CD4-positive, alpha-beta T cell (primary cell): ENCODE results near the gene FXYD6. TPM values are rescaled to one million over a fixed set of nuclear protein-coding genes. Genes with fewer than 3 reads are reported as not detected.

ENCODE experiments used
- ATAC-seq: fragments of 200-7000 bp; cut with Tn5 transposase; one replicate; pipeline ENCODE4 v1.10.0; 2022; ENCODE audit warnings: mild to moderate bottlenecking; ENCODE audit not compliant: poor library complexity
- CTCF ChIA-PET: fragments of 350-600 bp; sonication (Branson Sonifier 250); formaldehyde crosslinking; loops from one replicate; lab custom pipeline; 2021; ENCODE audit warnings: antibody characterized with exemption, inconsistent platforms; lab: Charles Lee
- POLR2A ChIA-PET: fragments of 350-600 bp; sonication (Branson Sonifier 250); formaldehyde crosslinking; loops from one replicate; lab custom pipeline; 2021; ENCODE audit warnings: antibody characterized with exemption, inconsistent platforms; lab: Charles Lee
- DNase-seq, 14 experiments: peaks; one replicate each; pipeline ENCODE4 v3.0.0-alpha.2; 2013 to 2020; ENCODE audit warnings: mixed read lengths in 2 of 14
- H3K27ac ChIP-seq, 2 donors: one replicate each; pipeline versions ENCODE4 v1.5.1 to v1.7.0; 2013; ENCODE audit warnings: low read length in 2 of 2, low read depth in 1 of 2, mild to moderate bottlenecking in 1 of 2
- H3K27me3 ChIP-seq, 2 experiments: 1 replicate in 1 of 2; 2 replicates in 1 of 2; pipeline versions ENCODE4 v1.6.1 to v1.7.0; 2013; ENCODE audit warnings: low read length in 2 of 2, control low read depth in 1 of 2, mild to moderate bottlenecking in 1 of 2, moderate library complexity in 1 of 2; ENCODE audit not compliant: insufficient read depth in 2 of 2, control insufficient read depth in 1 of 2
- H3K36me3 ChIP-seq: one replicate; pipeline ENCODE4 v1.6.1; 2013; ENCODE audit warnings: low read length, control low read depth; ENCODE audit not compliant: insufficient read depth
- H3K4me1 ChIP-seq: one replicate; pipeline ENCODE4 v1.6.1; 2013; ENCODE audit warnings: low read length, control low read depth; ENCODE audit not compliant: insufficient read depth
- H3K4me3 ChIP-seq: one replicate; pipeline ENCODE4 v1.5.1; 2013; ENCODE audit warnings: mild to moderate bottlenecking, low read length, moderate library complexity
- H3K9me3 ChIP-seq, 2 experiments: 1 replicate in 1 of 2; 2 replicates in 1 of 2; pipeline versions ENCODE4 v1.6.1 to v1.7.0; 2013; ENCODE audit warnings: low read length in 2 of 2, mild to moderate bottlenecking in 2 of 2, control low read depth in 1 of 2, moderate library complexity in 1 of 2; ENCODE audit not compliant: control insufficient read depth in 1 of 2, insufficient read depth in 1 of 2
- H3K27ac Mint-ChIP-seq: one replicate; pipeline ENCODE4 v1.8.0; 2020; ENCODE audit warnings: mixed read lengths
- H3K27me3 Mint-ChIP-seq: one replicate; pipeline ENCODE4 v1.8.0; 2021; ENCODE audit warnings: mixed read lengths
- H3K36me3 Mint-ChIP-seq: one replicate; pipeline ENCODE4 v1.8.0; 2021; ENCODE audit warnings: low read depth, mixed read lengths
- H3K4me1 Mint-ChIP-seq: one replicate; pipeline ENCODE4 v1.8.0; 2021; ENCODE audit warnings: low read depth, mixed read lengths
- H3K4me3 Mint-ChIP-seq: one replicate; pipeline ENCODE4 v1.8.0; 2020; ENCODE audit warnings: mild to moderate bottlenecking, mixed read lengths
- H3K9me3 Mint-ChIP-seq: one replicate; pipeline ENCODE4 v1.8.0; 2020; ENCODE audit warnings: mixed read lengths
- CTCF ChIP-seq: fragments of 200-600 bp; IDR thresholded peaks from one replicate; pipeline ENCODE4 v1.8.0; 2022; ENCODE audit warnings: antibody characterized with exemption, mild to moderate bottlenecking
- intact Hi-C, 2 experiments: fragments of 100-400 bp; cut with DNase I in 1 of 2; cut with micrococcal nuclease in 1 of 2; formaldehyde crosslinking; loops; one replicate each; pipeline versions ENCODE4 v1.15.1 to v1.9.0; 2023 to 2025; cut with DNase I, micrococcal nuclease
- total RNA-seq, 174 experiments: library from RNA in 2 of 174; stranded (reverse) in 2 of 174; gene quantifications; one replicate each; pipeline ENCODE4 v1.2.3 and lab custom pipeline; 2021 to 2026

Gene FXYD6
- total RNA-seq, 2 experiments from 2014 or later: not detected

DNA sequence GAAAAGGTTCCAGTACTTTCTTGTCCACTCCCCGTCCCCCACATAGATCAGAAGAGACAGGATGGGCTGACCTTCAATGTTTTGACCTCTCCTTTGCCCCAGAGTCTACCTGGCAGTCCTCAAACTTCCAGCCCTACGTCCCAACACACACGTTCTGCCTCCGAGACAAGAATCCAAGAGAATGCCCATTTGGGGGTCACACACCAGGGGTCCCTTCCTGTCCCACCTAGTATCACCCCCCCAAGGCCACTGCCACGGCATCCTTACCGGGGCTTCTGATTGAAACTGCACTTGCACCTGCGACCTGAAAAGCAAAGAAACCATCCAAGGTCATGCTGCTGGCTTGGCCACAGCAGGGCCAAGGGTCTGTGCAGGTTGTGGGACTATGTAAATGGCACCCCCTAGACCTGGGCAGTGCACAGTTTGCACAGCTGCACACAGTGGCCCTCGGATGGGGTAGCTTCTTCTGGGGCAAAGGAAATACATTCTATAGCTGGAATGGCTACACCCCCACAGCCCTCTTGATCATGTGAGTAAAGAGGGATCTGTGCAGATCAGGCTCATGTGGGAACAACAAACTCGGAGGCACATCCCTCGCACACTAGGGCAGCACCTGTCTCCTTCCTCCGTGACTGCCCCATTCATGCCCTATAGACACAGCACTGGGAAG is 35.4 kb downstream of the FXYD6 start:
- H3K4me3 Mint-ChIP-seq: no peak overlapping the region
- Histone ChIP-seq H3K27ac (no peak overlapping the region), H3K36me3 (no peaks in the 10 kb centered on the region), H3K9me3 (no peaks in the 10 kb centered on the region), H3K4me1 (peaks cover 18% of the 10 kb centered on the region), H3K4me3 (no peak overlapping the region), H3K27me3 (no peaks in the 10 kb centered on the region)
- ChIA-PET CTCF (interaction anchor here (3.6 kb wide), 1 partner anchor 106 kb away, joined by 26 read pairs; no protein-coding TSS in a partner anchor), POLR2A (no interaction called here)
- intact Hi-C loops: loop anchor here in 1 of 2 experiments (10.0 kb wide), 1 partner anchor 334 kb away; the partner anchor contains the start of gene SCN2B
- no peak for TF ChIP-seq CTCF
- DNase-seq (peak in 1 of 14 experiments; percentile 12), ATAC-seq (no peak)
- H3K4me1 Mint-ChIP-seq: no peaks in the 10 kb centered on the region
- H3K27ac Mint-ChIP-seq: no peak overlapping the region
- H3K9me3 Mint-ChIP-seq: no peaks in the 10 kb centered on the region
- no peaks in the 10 kb centered on the region for H3K36me3 Mint-ChIP-seq
- H3K27me3 Mint-ChIP-seq: no peaks in the 10 kb centered on the region

- peak in 2 of 14 experiments; percentile 7 to 22 for DNase-seq
- Mint-ChIP-seq H3K4me1 (no peaks in the 10 kb centered on the region), H3K27me3 (no peaks in the 10 kb centered on the region), H3K36me3 (no peaks in the 10 kb centered on the region), H3K4me3 (no peak overlapping the region), H3K27ac (no peak overlapping the region), H3K9me3 (no peaks in the 10 kb centered on the region)
- no peak for ATAC-seq
- no peak for TF ChIP-seq CTCF
- POLR2A ChIA-PET: interaction anchor here (0.8 kb wide), 1 partner anchor 213 kb away, joined by 3 read pairs; no protein-coding TSS in a partner anchor
- no peak overlapping the region for H3K4me3 ChIP-seq
- H3K27ac ChIP-seq: no peak overlapping the region
- intact Hi-C loops: loop anchor here in 1 of 2 experiments (10.0 kb wide), 1 partner anchor 335 kb away; the partner anchor contains the start of gene SCN2B
- CTCF ChIA-PET: interaction anchor here (1.3 kb wide), 1 partner anchor 23 kb away, joined by 4 read pairs; no protein-coding TSS in a partner anchor
- H3K27me3 ChIP-seq: no peaks in the 10 kb centered on the region
- H3K36me3 ChIP-seq: no peaks in the 10 kb centered on the region
- peaks cover 18% of the 10 kb centered on the region for H3K4me1 ChIP-seq
- no peaks in the 10 kb centered on the region for H3K9me3 ChIP-seq
These were observed 36.3 kb downstream of the FXYD6 start for GRCh38 chr11:117839936-117840813.

DNA sequence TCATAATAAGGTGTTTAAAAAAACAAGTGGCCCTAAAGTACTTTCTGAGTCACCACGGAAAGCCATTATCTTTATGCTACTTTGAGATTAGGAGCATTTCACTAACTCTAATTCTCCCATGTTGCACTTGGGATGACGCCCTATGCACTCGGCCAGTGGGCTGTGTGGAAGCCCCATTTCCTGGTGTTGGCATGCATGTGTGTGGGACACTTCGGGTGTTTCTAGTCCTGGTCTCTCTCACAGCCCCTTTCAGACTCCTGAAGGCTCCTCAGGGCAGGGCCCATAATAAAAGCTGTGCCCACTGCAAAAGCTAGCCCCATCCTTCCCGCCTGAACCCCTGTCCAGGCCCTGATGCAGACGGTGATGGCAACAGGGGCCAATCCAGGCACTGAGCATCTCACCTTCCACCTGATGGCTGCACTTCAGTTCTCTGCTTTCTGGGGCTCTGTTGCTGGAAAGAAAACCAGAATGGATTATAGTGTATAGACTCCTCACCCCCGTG is 37.0 kb downstream of the FXYD6 start:
- Mint-ChIP-seq H3K4me1 (no peaks in the 10 kb centered on the region), H3K27ac (no peak overlapping the region), H3K4me3 (no peak overlapping the region), H3K27me3 (no peaks in the 10 kb centered on the region), H3K36me3 (no peaks in the 10 kb centered on the region), H3K9me3 (no peaks in the 10 kb centered on the region)
- intact Hi-C loops: no loop called here
- Histone ChIP-seq H3K4me1 (peaks cover 18% of the 10 kb centered on the region), H3K36me3 (no peaks in the 10 kb centered on the region), H3K27me3 (no peaks in the 10 kb centered on the region), H3K9me3 (no peaks in the 10 kb centered on the region), H3K4me3 (no peak overlapping the region), H3K27ac (no peak overlapping the region)
- ChIA-PET CTCF (interaction anchor here (1.3 kb wide), 1 partner anchor 22 kb away, joined by 4 read pairs; no protein-coding TSS in a partner anchor), POLR2A (no interaction called here)
- DNase-seq (peak in 2 of 14 experiments; percentile 3 to 20), ATAC-seq (no peak)
- no peak for TF ChIP-seq CTCF
